Lower leg skin (tissue), 3 donors: ENCODE data around the gene RAD51B.

ENCODE experiments used
- POLR2A ChIP-seq, 2 donors: fragments of 450-650 bp; IDR thresholded peaks; one replicate each; pipeline ENCODE4 v1.6.1; 2016 to 2017; ENCODE audit warnings: antibody characterized with exemption in 2 of 2, mild to moderate bottlenecking in 1 of 2, moderate library complexity in 1 of 2
- TF ChIP-seq, protein P1 (sequence below), 3 donors: fragments of 450-650 bp; IDR thresholded peaks; one replicate each; pipeline ENCODE4 v1.5.1; 2016; ENCODE audit warnings: antibody characterized with exemption in 3 of 3, mild to moderate bottlenecking in 3 of 3, moderate library complexity in 2 of 3

DNA sequence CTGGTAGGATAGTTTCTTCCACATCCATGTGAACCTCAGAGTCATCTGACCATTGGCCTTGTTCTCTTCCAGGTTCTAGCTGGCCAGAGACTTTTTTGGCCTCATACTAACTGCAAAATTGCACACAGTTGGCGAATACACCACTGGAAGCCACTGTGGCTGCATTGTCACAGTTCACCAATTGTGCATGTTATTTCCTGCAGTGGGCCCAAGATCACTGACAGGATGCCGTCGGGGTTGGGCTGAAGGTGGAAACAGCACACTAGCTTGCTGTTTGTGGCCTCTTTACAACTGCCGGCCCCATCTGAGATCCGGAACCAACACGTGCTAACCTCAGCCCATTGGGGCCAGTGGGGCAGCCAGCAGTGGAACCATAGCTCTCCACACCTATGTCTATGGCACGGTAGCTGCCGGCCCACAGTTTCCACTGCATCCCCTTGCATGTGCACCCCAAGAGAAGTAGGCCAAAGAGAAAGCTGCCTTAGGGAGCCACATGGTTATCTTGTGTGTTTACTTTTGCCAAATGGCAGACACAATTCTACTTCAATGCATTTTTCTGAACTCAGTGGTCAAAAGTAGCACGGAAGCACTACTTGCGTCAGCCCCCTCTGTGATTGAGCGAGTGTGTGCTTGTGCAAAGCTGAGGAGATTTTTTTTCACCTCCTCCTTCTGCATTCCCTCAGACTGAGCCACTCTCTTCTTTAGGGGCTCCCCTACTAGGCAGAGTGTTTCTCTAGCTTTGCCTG, 464.0 kb downstream of the RAD51B start:
- TF ChIP-seq, protein P1, sequence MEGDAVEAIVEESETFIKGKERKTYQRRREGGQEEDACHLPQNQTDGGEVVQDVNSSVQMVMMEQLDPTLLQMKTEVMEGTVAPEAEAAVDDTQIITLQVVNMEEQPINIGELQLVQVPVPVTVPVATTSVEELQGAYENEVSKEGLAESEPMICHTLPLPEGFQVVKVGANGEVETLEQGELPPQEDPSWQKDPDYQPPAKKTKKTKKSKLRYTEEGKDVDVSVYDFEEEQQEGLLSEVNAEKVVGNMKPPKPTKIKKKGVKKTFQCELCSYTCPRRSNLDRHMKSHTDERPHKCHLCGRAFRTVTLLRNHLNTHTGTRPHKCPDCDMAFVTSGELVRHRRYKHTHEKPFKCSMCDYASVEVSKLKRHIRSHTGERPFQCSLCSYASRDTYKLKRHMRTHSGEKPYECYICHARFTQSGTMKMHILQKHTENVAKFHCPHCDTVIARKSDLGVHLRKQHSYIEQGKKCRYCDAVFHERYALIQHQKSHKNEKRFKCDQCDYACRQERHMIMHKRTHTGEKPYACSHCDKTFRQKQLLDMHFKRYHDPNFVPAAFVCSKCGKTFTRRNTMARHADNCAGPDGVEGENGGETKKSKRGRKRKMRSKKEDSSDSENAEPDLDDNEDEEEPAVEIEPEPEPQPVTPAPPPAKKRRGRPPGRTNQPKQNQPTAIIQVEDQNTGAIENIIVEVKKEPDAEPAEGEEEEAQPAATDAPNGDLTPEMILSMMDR (IDR thresholded peaks at IDR 0.05), result no peak
- TF ChIP-seq POLR2A (IDR thresholded peaks at IDR 0.05), result no peak
